DND-41 (cell line): ENCODE data around the gene FGF7.

Experiments used
- EZH2 ChIP-seq: IDR thresholded peaks from 3 replicates; pipeline ENCODE4 v1.6.1; 2012; ENCODE audit warnings: borderline replicate concordance, low read depth, mild to moderate bottlenecking, moderate library complexity, low read length, inconsistent platforms; ENCODE audit not compliant: severe bottlenecking
- TF ChIP-seq, protein P1 (sequence below): IDR thresholded peaks from 2 replicates; pipeline ENCODE4 v1.5.1; 2012; ENCODE audit warnings: borderline replicate concordance, low read length, moderate library complexity, mild to moderate bottlenecking; ENCODE audit not compliant: poor library complexity, severe bottlenecking; ENCODE audit errors: extremely low read depth

DNA sequence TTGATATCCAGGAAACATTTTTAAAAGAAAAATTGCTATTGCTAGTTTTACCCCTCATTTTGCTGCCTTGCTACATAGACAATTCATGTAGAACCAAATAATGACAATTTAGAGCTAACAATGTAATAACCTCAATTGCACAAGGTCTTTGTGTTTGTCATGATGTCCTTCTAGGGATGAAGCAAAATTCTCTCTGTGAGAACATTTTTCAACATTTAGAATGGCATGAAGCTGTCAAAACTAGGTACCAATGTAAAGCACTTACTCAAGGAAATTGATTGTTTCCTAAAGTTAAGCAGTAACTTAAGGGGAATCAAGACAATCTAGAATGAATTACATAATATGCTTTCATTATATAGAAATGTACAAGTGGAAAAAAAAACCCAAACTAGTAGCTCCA lies 7.9 kb upstream of the FGF7 start:
- TF ChIP-seq, protein P1, sequence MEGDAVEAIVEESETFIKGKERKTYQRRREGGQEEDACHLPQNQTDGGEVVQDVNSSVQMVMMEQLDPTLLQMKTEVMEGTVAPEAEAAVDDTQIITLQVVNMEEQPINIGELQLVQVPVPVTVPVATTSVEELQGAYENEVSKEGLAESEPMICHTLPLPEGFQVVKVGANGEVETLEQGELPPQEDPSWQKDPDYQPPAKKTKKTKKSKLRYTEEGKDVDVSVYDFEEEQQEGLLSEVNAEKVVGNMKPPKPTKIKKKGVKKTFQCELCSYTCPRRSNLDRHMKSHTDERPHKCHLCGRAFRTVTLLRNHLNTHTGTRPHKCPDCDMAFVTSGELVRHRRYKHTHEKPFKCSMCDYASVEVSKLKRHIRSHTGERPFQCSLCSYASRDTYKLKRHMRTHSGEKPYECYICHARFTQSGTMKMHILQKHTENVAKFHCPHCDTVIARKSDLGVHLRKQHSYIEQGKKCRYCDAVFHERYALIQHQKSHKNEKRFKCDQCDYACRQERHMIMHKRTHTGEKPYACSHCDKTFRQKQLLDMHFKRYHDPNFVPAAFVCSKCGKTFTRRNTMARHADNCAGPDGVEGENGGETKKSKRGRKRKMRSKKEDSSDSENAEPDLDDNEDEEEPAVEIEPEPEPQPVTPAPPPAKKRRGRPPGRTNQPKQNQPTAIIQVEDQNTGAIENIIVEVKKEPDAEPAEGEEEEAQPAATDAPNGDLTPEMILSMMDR, result no peak
- TF ChIP-seq EZH2, result no peak
